Thyroid gland (tissue), 4 donors: ENCODE data around the gene LMBR1. TPM values are rescaled to one million over a fixed set of nuclear protein-coding genes. Genes with fewer than 3 reads are reported as not detected.
A peak's percentile ranks its signal among the peaks of the same experiment; 100 is the strongest.

ENCODE experiments used
- DNase-seq, 2 donors: peaks; one replicate each; pipeline ENCODE4 v3.0.0-alpha.2; 2019
- H3K27ac ChIP-seq, 3 donors: fragments of 200-600 bp; sonication (generic); 1 replicate in 2 of 3; 2 replicates in 1 of 3; pipeline ENCODE4 v1.5.1; 2016 to 2019; ENCODE audit warnings: mild to moderate bottlenecking in 1 of 3, moderate library complexity in 1 of 3
- H3K27me3 ChIP-seq: fragments of 200-600 bp; sonication (generic); one replicate; pipeline ENCODE4 v1.5.1; 2019
- H3K36me3 ChIP-seq, 2 donors: fragments of 200-600 bp; sonication (generic); one replicate each; pipeline ENCODE4 v1.5.1; 2016 to 2019
- H3K4me1 ChIP-seq, 2 donors: fragments of 200-600 bp; sonication (generic); one replicate each; pipeline ENCODE4 v1.5.1; 2017 to 2019
- H3K4me3 ChIP-seq, 3 donors: fragments of 200-600 bp; sonication (generic); replicated peaks in 1 of 3; 1 replicate in 2 of 3; 2 replicates in 1 of 3; pipeline ENCODE4 v1.5.1; 2016; ENCODE audit warnings: mild to moderate bottlenecking in 1 of 3
- H3K9me3 ChIP-seq: fragments of 200-600 bp; sonication (generic); one replicate; pipeline ENCODE4 v1.5.1; 2017
- CTCF ChIP-seq, 6 experiments: fragments of 200-600 bp in 3 of 6; fragments of 450-650 bp in 3 of 6; sonication (generic) in 3 of 6; IDR thresholded peaks; one replicate each; pipeline ENCODE4 v1.5.1; 2016 to 2019; ENCODE audit warnings: antibody characterized with exemption in 6 of 6, mild to moderate bottlenecking in 2 of 6, inconsistent platforms in 1 of 6, moderate library complexity in 1 of 6
- POLR2A ChIP-seq, 2 donors: fragments of 450-650 bp; IDR thresholded peaks; one replicate each; pipeline ENCODE4 v1.6.1; 2017; ENCODE audit warnings: antibody characterized with exemption in 2 of 2, mild to moderate bottlenecking in 2 of 2, moderate library complexity in 1 of 2
- WGBS, 2 donors: methylation state at CpG; one replicate each; pipeline ENCODE4 v1.1.5; 2017; 5-methylcytosine and 5-hydroxymethylcytosine counted together
- intact Hi-C: fragments of 100-400 bp; cut with DNase I; formaldehyde crosslinking; loops from one replicate; pipeline ENCODE4 v1.15.1; 2023
- total RNA-seq, 4 donors: library from RNA; depleted of rRNA; stranded (reverse); fragments of >200 nt; gene quantifications; one replicate each; pipeline ENCODE4 v1.2.3, GENCODE V29; 2016

LMBR1 gene
- total RNA-seq, 4 donors from 2014 or later: 73.9 to 205 (median 113) TPM

- no peaks in the 10 kb centered on the region for H3K36me3 ChIP-seq
- H3K27me3 ChIP-seq: no peaks in the 10 kb centered on the region
- no peak overlapping the region for H3K4me3 ChIP-seq
- DNase-seq: peak; percentile 52 to 64
- H3K9me3 ChIP-seq: no peaks in the 10 kb centered on the region
- 41 to 74% methylated on average over 4 of the region's 4 CpGs for WGBS, 2 donors
- intact Hi-C loops: no loop called here
- peaks cover 10 to 13% of the 10 kb centered on the region in 2 donors for H3K4me1 ChIP-seq
- peak overlapping the region; percentile 0 to 26 (median 24) for H3K27ac ChIP-seq
- TF ChIP-seq POLR2A (IDR thresholded peaks at IDR 0.05) (no peak), CTCF (IDR thresholded peaks at IDR 0.05) (no peak)
Observed at GRCh38 chr7:156684661-156685060, 208.3 kb downstream of the LMBR1 start.

- no peak for TF ChIP-seq CTCF (IDR thresholded peaks at IDR 0.05)
- peak in 1 of 2 donors; percentile 9 for TF ChIP-seq POLR2A (IDR thresholded peaks at IDR 0.05)
- intact Hi-C loops: no loop called here
Observed at GRCh38 chr7:156684251-156684650, 208.7 kb downstream of the LMBR1 start.

GRCh38 chr7:156682928-156683327 lies 210.1 kb downstream of the LMBR1 start:
- no peak for DNase-seq
- Histone ChIP-seq H3K4me3 (no peak overlapping the region), H3K4me1 (peaks cover 10 to 13% of the 10 kb centered on the region in 2 donors), H3K36me3 (no peaks in the 10 kb centered on the region), H3K9me3 (no peaks in the 10 kb centered on the region), H3K27ac (no peak overlapping the region), H3K27me3 (no peaks in the 10 kb centered on the region)
- 88 to 99% methylated on average over 2 of the region's 2 CpGs for WGBS, 2 donors
- no peak for TF ChIP-seq CTCF (IDR thresholded peaks at IDR 0.05)
- no peak for TF ChIP-seq POLR2A (IDR thresholded peaks at IDR 0.05)
- intact Hi-C loops: no loop called here

More at GRCh38 chr7:156684251-156684650, 208.7 kb downstream of the LMBR1 start:
- peak; percentile 64 to 77 for DNase-seq
- H3K4me3 ChIP-seq: no peak overlapping the region
- H3K4me1 ChIP-seq: peaks cover 10 to 13% of the 10 kb centered on the region in 2 donors
- no peaks in the 10 kb centered on the region for H3K9me3 ChIP-seq
- H3K27me3 ChIP-seq: no peaks in the 10 kb centered on the region
- 49 to 63% methylated on average over 6 to 10 of the region's 10 CpGs for WGBS, 2 donors
- no peaks in the 10 kb centered on the region for H3K36me3 ChIP-seq
- H3K27ac ChIP-seq: peak overlapping the region; percentile 0 to 26 (median 24)

GRCh38 chr7:156680281-156680680 lies 212.7 kb downstream of the LMBR1 start:
- peaks cover 3 to 8% of the 10 kb centered on the region in 2 donors for H3K36me3 ChIP-seq
- H3K9me3 ChIP-seq: no peaks in the 10 kb centered on the region
- peaks cover 10 to 13% of the 10 kb centered on the region in 2 donors for H3K4me1 ChIP-seq
- DNase-seq: no peak
- intact Hi-C loops: no loop called here
- H3K4me3 ChIP-seq: no peak overlapping the region
- no peaks in the 10 kb centered on the region for H3K27me3 ChIP-seq
- no peak for TF ChIP-seq CTCF (IDR thresholded peaks at IDR 0.05)
- no peak for TF ChIP-seq POLR2A (IDR thresholded peaks at IDR 0.05)
- H3K27ac ChIP-seq: no peak overlapping the region
- 93 to 100% methylated on average over 1 of the region's 1 CpG for WGBS, 2 donors

GRCh38 chr7:156677374-156678054 lies 215.5 kb downstream of the LMBR1 start:
- DNase-seq: no peak
- Histone ChIP-seq H3K9me3 (no peaks in the 10 kb centered on the region), H3K27ac (no peak overlapping the region), H3K36me3 (peaks cover 3 to 8% of the 10 kb centered on the region in 2 donors), H3K27me3 (no peaks in the 10 kb centered on the region), H3K4me1 (no peaks in the 10 kb centered on the region), H3K4me3 (no peak overlapping the region)
- intact Hi-C loops: no loop called here
- 96 to 98% methylated on average over 9 of the region's 9 CpGs for WGBS, 2 donors
- no peak for TF ChIP-seq POLR2A (IDR thresholded peaks at IDR 0.05)
- no peak for TF ChIP-seq CTCF (IDR thresholded peaks at IDR 0.05)
